Ishikawa (cell line): ENCODE data around the gene IFNGR1.

Experiments used
- EGR1 ChIP-seq: IDR thresholded peaks from 2 replicates; pipeline ENCODE4 v1.6.1; 2012
- EP300 ChIP-seq: IDR thresholded peaks from 2 replicates; pipeline ENCODE4 v1.6.1; 2012; ENCODE audit warnings: borderline replicate concordance
- MAX ChIP-seq: IDR thresholded peaks from 2 replicates; pipeline ENCODE4 v1.6.1; 2012
- NFIC ChIP-seq: IDR thresholded peaks from 2 replicates; pipeline ENCODE4 v1.6.1; 2012
- REST ChIP-seq: IDR thresholded peaks from 2 replicates; pipeline ENCODE4 v1.6.1; 2012; ENCODE audit warnings: low read depth, mild to moderate bottlenecking
- TAF1 ChIP-seq: IDR thresholded peaks from 2 replicates; pipeline ENCODE4 v1.6.1; 2012; ENCODE audit warnings: low read depth, mild to moderate bottlenecking
- USF1 ChIP-seq: IDR thresholded peaks from 2 replicates; pipeline ENCODE4 v1.6.1; 2012
- YY1 ChIP-seq: IDR thresholded peaks from 2 replicates; pipeline ENCODE4 v1.6.1; 2012; ENCODE audit warnings: low read depth

- TF ChIP-seq EP300 (no peak), YY1 (no peak), REST (no peak), MAX (no peak), USF1 (no peak), NFIC (no peak), EGR1 (no peak), TAF1 (no peak)
These were observed 58.4 kb downstream of the IFNGR1 start for GRCh38 chr6:137160763-137161162.
